Thyroid gland (tissue), 4 donors: ENCODE measurements around the gene HCST.

Source experiments
- POLR2A ChIP-seq, 2 donors: fragments of 450-650 bp; IDR thresholded peaks; one replicate each; pipeline ENCODE4 v1.6.1; 2017; ENCODE audit warnings: antibody characterized with exemption in 2 of 2, mild to moderate bottlenecking in 2 of 2, moderate library complexity in 1 of 2
- TF ChIP-seq, protein P1 (sequence below), 6 experiments: fragments of 200-600 bp in 3 of 6; fragments of 450-650 bp in 3 of 6; sonication (generic) in 3 of 6; IDR thresholded peaks; one replicate each; pipeline ENCODE4 v1.5.1; 2016 to 2019; ENCODE audit warnings: antibody characterized with exemption in 6 of 6, mild to moderate bottlenecking in 2 of 6, inconsistent platforms in 1 of 6, moderate library complexity in 1 of 6

DNA sequence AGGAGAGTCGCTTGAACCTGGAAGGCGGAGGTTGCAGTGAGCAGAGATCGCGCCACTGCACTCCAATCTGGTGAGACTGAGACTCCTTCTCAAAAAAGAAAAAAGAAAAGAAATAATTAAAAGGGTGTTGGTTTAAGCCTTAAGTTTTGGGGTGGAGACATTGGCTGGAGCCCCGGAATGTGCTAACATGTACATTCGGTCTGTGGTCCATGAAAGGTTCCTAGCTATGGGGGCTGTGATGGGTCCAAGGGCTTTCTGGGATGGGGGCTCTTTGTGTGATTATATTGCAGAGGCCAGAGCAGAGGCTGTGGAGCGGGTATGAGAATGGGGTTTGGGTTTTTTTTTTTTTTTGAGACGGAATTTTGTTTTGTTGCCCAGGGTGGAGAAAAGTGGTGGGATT lies 16.4 kb upstream of the HCST start:
- TF ChIP-seq, protein P1, sequence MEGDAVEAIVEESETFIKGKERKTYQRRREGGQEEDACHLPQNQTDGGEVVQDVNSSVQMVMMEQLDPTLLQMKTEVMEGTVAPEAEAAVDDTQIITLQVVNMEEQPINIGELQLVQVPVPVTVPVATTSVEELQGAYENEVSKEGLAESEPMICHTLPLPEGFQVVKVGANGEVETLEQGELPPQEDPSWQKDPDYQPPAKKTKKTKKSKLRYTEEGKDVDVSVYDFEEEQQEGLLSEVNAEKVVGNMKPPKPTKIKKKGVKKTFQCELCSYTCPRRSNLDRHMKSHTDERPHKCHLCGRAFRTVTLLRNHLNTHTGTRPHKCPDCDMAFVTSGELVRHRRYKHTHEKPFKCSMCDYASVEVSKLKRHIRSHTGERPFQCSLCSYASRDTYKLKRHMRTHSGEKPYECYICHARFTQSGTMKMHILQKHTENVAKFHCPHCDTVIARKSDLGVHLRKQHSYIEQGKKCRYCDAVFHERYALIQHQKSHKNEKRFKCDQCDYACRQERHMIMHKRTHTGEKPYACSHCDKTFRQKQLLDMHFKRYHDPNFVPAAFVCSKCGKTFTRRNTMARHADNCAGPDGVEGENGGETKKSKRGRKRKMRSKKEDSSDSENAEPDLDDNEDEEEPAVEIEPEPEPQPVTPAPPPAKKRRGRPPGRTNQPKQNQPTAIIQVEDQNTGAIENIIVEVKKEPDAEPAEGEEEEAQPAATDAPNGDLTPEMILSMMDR (IDR thresholded peaks at IDR 0.05) = no peak
- no peak for TF ChIP-seq POLR2A (IDR thresholded peaks at IDR 0.05)
